AG09319 (cell line): Measurements from ENCODE around the gene RCL1.

ENCODE experiments used
- DNase-seq: peaks from one replicate; pipeline ENCODE4 v3.0.0-alpha.2; 2010; ENCODE audit warnings: low read depth; ENCODE audit errors: extremely low read depth
- TF ChIP-seq, protein P1 (sequence below): IDR thresholded peaks from 2 replicates; pipeline ENCODE4 v1.5.1; 2011; ENCODE audit warnings: low read depth, mild to moderate bottlenecking, inconsistent platforms, low read length, moderate library complexity

Gene RCL1

DNA sequence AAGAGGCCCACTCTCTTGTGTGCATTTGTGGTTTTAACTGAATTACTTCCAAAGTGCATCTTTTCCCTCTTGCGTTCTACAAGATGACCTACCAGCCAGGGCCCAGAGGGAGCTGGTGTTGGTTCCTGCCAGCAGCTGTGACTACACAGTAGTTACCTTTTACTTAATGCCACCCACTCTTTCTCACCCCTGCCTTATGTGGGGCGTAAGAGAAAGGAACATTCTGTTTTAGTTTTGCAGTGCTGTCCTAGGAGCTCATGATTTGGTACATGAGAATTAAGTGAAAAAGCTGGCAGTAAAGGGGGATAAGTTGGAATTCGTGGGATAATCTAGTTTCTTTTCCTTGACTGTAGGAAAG lies 45.4 kb downstream of the RCL1 start:
- no peak for DNase-seq
- TF ChIP-seq, protein P1, sequence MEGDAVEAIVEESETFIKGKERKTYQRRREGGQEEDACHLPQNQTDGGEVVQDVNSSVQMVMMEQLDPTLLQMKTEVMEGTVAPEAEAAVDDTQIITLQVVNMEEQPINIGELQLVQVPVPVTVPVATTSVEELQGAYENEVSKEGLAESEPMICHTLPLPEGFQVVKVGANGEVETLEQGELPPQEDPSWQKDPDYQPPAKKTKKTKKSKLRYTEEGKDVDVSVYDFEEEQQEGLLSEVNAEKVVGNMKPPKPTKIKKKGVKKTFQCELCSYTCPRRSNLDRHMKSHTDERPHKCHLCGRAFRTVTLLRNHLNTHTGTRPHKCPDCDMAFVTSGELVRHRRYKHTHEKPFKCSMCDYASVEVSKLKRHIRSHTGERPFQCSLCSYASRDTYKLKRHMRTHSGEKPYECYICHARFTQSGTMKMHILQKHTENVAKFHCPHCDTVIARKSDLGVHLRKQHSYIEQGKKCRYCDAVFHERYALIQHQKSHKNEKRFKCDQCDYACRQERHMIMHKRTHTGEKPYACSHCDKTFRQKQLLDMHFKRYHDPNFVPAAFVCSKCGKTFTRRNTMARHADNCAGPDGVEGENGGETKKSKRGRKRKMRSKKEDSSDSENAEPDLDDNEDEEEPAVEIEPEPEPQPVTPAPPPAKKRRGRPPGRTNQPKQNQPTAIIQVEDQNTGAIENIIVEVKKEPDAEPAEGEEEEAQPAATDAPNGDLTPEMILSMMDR: no peak

DNA sequence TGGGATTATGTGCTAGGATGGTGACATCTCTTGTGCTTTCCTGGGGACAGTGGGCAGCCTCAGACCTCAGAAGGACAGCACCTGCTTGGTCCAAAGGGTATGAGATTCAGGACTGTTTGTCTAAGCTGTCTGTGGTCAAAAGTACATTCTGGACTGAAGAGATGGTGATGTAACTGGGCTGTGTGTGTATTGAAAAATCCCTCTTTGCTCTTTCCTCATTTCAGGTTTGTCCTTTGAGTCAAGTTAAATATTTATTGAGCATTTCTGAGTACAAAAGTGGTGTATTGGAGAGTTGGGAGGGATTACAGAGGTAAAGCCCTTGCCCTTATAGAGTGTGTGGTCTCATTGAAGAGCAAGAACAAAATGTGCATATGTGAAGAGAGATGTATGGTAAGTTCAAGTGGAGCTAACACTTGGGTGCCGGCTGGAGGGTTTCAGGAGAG lies 46.7 kb downstream of the RCL1 start:
- TF ChIP-seq, protein P1: no peak
- no peak for DNase-seq

DNA sequence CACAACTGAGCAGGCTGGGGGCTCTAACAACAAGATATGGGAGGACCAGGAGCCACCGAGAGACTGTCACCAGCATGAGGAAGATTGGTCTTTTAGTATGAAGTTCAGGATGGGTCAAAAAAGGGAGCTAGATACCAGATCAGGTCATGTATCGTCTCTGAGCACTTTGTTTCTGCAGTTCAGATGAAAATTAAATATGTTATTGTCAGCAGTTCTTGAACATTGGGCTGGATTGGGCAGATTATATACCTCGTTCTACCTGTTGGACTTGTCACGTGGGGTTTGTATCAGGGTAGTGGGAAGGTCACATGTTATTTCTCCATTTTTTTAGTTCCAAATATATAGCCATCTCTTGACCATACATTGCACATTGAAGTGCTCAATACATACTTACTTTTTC lies 47.3 kb downstream of the RCL1 start:
- DNase-seq: no peak

DNA sequence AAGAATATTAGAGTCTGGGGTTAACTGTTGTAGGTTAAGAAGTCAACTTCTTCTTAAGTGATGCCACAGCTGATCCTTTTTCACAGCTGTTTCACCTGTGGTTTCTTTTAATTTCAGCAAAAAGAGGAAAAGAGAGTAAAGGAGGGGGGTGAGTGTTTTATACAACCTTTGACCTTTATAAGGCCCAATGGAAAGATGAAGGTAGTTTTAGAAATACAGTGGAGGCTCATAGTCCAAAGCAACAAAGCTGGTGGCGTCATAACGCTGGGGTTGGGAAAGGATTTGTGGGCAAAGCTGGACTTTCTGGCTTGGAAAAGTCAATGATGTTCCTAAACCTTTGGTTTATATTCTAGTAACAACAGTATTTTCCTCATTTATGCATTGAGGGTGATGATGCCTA lies 49.5 kb downstream of the RCL1 start:
- no peak for DNase-seq
- TF ChIP-seq, protein P1: no peak

More for the DNA sequence above, 47.3 kb downstream of the RCL1 start:
- TF ChIP-seq, protein P1: no peak

DNA sequence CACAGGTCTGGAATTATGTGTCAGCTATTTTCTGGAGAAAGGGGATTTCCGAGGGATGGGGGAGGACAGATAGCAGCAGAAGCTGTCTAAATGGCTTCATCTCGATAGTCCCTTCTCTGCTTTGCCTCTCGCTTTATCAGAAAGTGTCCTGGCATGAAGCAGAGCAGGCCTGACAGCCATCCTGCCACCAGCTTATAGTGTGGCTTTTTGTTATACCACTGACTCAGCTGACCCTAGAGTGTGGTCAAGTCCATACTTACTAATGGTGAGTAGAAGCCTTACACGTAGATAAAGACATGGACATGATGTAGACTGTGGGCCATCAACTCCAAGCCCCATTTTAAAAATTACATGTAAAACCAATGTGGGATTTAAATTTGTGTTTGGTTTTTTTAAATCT lies 50.0 kb downstream of the RCL1 start:
- no peak for DNase-seq
- TF ChIP-seq, protein P1: no peak

DNA sequence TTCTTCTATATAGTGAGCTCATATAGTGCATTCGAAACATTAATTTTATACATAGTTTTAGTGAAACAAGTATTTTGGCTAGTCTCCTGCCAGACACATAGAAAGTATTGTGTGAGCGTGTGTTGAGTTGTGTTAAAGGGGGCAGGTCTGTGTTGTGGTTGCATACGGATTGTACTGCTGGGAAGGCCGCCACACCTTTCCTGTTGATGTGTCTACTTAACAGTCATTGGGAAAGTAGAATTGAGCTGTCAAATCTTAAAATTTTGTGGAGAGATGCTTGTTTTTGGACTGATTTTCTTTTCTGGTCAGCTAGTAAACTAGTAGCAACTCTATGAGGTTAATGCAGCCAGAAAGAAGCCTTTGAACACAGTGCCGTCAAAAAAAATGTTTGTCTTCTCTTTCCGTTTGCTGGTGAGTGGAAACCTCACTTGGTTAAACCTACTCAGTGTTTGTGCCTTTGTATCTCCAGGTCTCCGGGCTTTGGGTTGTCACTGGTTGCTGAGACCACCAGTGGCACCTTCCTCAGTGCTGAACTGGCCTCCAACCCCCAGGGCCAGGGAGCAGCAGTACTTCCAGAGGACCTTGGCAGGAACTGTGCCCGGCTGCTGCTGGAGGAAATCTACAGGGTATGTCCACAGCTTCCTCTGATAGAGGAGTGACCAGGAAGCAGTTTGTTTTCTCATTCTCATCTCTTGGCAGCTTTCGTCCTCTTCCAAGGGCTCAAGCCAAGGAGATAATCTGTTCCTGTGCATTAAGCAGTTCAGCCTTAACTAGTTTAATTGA lies 51.5 kb downstream of the RCL1 start:
- TF ChIP-seq, protein P1: no peak
- no peak for DNase-seq

DNA sequence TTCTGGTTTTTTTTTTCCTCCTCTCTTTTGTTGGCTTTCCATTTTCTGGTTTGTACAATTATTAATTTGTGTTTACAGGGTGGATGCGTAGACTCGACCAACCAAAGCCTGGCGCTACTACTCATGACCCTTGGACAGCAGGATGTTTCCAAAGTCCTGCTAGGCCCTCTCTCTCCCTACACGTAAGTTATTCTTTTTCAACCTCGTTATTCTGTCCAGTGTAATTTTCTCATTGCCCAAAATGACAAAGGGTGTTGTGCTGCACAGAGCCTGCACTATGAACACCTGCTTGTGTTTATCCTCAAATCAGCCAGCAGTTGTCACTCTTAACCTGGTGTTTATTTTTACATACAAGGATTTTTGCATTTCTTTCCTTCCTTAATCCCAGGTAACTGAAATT lies 56.6 kb downstream of the RCL1 start:
- no peak for DNase-seq
- TF ChIP-seq, protein P1: no peak
